HG02759 (cell line): ENCODE measurements around the gene COL26A1.
A peak's percentile ranks its signal among the peaks of the same experiment; 100 is the strongest.

ENCODE experiments used
- ATAC-seq: cut with Tn5 transposase; IDR thresholded peaks from one replicate; pipeline ENCODE4 v1.9.1; 2021; ENCODE audit warnings: mild to moderate bottlenecking, moderate library complexity; ENCODE audit not compliant: unreplicated experiment

Gene COL26A1

DNA sequence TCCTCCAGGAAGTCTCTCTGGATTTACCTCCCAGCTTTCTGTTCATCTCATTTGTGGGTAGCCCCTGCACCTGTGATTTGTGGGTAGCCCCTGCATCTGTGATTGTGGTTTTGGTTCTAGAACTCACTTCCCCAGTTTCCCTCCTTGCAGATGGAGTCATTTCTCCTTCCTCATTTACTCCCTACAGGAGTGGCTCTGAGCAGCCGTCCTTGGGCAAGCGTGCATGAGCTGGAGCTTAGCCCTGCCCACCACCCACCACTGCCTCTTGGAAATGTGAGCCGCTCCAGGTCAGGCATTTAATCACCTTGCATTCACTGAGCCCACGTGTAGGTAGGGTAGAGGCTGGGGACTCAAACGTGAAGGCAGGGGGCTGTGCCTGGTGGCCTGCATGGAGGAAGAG, 8.2 kb downstream of the COL26A1 start:
- no peak for ATAC-seq

GRCh38 chr7:101373812-101374614, 11.3 kb downstream of the COL26A1 start:
- ATAC-seq = no peak

DNA sequence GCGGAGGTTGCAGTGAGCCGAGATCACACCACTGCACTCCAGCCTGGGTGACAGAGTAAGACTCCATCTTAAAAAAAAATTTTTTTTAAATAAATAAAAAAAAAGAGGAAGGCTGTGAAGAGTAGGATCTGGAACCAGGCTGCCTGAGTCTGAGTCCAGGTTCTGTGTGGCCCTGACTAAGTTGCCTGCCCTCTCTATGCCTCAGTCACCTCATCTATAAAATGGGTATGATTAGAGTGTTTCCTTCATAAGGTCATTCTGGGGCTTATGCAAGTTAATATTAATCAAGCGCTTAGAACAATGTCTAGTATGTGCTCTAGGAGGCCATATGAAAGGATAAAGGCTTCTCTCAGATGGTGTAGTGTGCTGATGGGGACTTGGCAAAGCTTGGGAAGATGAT, 12.3 kb downstream of the COL26A1 start:
- no peak for ATAC-seq

- ATAC-seq = no peak
Observed at GRCh38 chr7:101376601-101377000, 13.9 kb downstream of the COL26A1 start.

- no peak for ATAC-seq
Observed at GRCh38 chr7:101377189-101377736, 14.6 kb downstream of the COL26A1 start.

GRCh38 chr7:101378751-101379174, 16.1 kb downstream of the COL26A1 start:
- ATAC-seq = no peak

- no peak for ATAC-seq
Observed at GRCh38 chr7:101379302-101379701, 16.6 kb downstream of the COL26A1 start.

- no peak for ATAC-seq
Observed at GRCh38 chr7:101381549-101382111, 19.0 kb downstream of the COL26A1 start.

DNA sequence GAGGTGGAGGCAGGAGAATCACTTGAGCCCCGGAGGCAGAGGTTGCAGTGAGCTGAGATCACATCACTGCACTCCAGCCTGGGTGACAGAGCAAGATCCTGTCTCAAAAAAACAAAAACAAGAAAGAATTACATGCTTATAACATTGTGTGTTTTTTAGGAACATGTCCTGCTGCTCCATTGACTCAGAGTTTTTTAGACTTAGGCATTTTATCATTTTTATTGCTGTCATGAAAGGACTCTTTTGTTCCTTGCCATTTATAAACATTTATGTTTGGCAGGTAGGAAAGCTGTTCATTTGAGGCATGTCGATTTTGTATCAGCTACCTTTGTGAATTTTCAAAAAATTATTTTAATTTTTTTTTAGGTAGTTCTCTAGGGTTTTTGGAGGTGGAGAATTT, 20.3 kb downstream of the COL26A1 start:
- ATAC-seq = no peak

GRCh38 chr7:101386177-101386557, 23.5 kb downstream of the COL26A1 start:
- ATAC-seq = no peak

- ATAC-seq = no peak
Observed at GRCh38 chr7:101386558-101387231, 24.0 kb downstream of the COL26A1 start.

GRCh38 chr7:101390901-101391301, 28.2 kb downstream of the COL26A1 start:
- ATAC-seq = peak; percentile 97

DNA sequence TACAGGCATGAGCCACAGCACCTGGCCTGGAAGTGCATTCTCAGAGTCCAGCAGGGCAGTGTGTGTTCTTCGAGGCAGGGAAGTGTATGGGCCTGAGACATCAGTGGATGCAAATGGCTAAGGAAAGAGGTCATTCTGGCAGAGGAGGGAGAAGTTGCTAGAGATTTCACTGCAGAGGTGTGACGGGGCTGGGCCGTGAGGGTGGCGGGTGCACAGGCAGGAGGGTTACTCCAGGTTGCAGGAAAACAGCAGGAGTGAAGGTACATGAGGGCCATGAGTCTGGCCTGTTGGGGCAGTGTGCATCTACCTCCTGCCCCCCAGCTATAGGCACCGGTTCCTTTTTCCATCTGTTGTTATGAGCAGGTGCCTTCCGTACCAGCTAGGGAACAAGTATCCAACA, 29.3 kb downstream of the COL26A1 start:
- ATAC-seq = no peak

GRCh38 chr7:101393865-101394264, 31.2 kb downstream of the COL26A1 start:
- no peak for ATAC-seq

GRCh38 chr7:101395376-101395775, 32.7 kb downstream of the COL26A1 start:
- ATAC-seq = no peak

- ATAC-seq = no peak
Observed at GRCh38 chr7:101397243-101397642, 34.6 kb downstream of the COL26A1 start.

DNA sequence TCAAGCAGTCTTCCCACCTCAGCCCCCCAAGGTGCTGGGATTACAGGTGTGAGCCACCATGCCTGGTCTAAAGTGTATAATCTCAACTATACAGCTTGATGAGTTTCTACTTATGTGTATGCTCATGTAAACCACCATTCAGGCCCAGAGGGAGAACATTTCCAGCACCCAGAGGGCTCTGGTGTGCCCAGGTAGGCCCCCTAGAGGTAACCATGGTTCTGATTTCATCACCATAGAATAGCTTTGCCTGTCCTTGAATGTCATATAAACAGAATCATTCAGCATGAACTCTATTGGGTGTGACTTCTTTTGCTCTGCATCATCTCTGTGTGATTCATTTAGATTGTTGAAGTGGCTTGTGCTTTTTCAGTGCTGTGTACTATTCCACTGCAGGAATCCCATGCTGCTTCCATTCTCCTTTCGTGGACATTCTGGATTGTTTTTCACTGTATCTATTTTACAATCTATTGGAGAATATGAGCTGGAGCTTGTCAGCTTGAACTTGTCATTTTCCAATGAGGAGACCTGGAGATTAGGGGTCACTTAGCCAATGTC, 35.2 kb downstream of the COL26A1 start:
- ATAC-seq = no peak

DNA sequence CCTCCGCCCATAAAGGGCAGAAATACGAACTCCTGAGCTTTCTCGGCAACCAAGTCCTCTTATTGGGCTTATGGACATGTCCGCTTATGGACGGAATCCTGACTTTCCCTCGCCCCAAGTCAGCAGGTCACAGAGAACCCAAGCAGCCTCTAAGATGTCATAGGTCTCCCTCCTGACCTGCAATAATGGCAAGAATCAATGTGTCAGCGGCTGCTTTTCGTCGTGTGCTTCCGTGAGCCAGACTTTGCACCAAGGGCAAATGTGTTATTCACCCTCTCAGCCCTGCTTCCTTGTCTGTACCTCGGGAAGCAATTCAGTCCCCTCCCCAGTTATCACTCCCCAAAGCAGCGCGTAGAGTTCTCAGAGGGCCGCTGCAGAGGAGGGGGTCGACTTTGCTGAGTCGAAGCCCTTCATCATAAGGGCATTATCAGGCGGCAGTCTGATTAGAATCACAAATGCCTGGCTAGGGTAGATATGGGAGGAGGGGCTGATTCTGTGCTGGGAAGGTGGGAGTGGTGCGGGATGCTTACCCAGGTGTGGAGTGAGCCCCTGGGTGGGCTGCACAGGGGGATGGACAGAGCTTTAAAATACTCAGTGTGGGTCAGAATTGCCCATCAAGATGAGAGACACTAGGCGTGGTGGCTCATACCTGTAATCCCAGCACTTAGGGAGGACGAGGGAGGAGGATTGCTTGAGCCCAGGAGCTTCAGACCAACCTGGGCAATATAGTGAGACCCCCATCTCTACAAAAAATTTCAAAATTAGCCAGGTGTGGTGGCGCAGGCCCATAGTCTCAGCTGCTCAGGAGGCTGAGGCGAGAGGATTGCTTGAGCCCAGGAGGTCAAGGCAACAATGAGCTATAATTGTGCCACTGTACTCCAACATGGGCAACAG, 36.0 kb downstream of the COL26A1 start:
- ATAC-seq = no peak

DNA sequence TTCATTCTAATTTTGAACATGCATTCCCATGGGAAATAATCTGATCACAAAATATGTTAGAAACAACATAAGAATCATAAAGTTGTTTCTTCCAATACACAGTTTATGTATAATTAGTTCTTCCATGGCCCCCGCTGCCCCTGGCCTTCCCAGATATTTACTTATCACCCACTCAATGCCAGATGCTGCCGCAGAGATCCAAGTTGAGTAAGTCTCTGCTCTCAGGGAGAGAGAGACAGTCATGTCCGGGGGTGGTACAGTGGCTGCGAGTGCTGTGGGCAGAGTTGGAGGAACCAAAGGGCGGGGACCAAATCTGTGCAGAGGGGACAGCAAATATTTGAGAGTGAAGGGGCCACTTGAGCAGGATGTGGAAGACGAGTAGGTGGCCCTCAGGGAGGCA, 37.1 kb downstream of the COL26A1 start:
- no peak for ATAC-seq

GRCh38 chr7:101400751-101401150, 38.1 kb downstream of the COL26A1 start:
- no peak for ATAC-seq
